PC-3 (cell line): ENCODE results near the gene ZSCAN5A. TPM values are rescaled to one million over a fixed set of nuclear protein-coding genes. Genes with fewer than 3 reads are reported as not detected.

Experiments used
- ATAC-seq: fragments of 200-7000 bp; cut with Tn5 transposase; 2 replicates; pipeline ENCODE4 v1.9.1; 2020; ENCODE audit warnings: mild to moderate bottlenecking, moderate library complexity
- BruUV-seq: library from RNA; stranded (reverse); fragments of 400-500 nt; replicated peaks from 2 replicates; lab custom pipeline; 2021; lab: Mats Ljungman, UMichigan
- CTCF ChIA-PET: fragments of 300-600 bp; sonication (Branson Sonifier 250); formaldehyde crosslinking; loops from one replicate; lab custom pipeline; 2022; ENCODE audit warnings: antibody characterized with exemption; lab: Charles Lee
- POLR2A ChIA-PET: fragments of 300-600 bp; sonication (Branson Sonifier 250); formaldehyde crosslinking; loops from one replicate; lab custom pipeline; 2022; ENCODE audit warnings: antibody characterized with exemption; ENCODE audit not compliant: unreplicated experiment; lab: Charles Lee
- DNase-seq: peaks from one replicate; pipeline ENCODE4 v3.0.0-alpha.2; 2015
- H2AFZ ChIP-seq: fragments of 300-600 bp; sonication (generic); 2 replicates; pipeline ENCODE4 v1.6.0; 2016; ENCODE audit warnings: antibody characterized with exemption, low read length
- H3F3A ChIP-seq: fragments of 300-600 bp; sonication (generic); one replicate; pipeline ENCODE4 v1.6.0; 2017; ENCODE audit warnings: antibody characterized with exemption, low read length, control low read depth, mild to moderate bottlenecking; ENCODE audit not compliant: unreplicated experiment
- H3K27ac ChIP-seq: fragments of 300-600 bp; sonication (generic); 2 replicates; pipeline ENCODE4 v1.5.1; 2016; ENCODE audit warnings: mild to moderate bottlenecking, low read length
- H3K27me3 ChIP-seq: fragments of 300-600 bp; sonication (generic); 2 replicates; pipeline ENCODE4 v1.6.1; 2016; ENCODE audit warnings: low read length, mixed read lengths
- H3K36me3 ChIP-seq: fragments of 300-600 bp; sonication (generic); 2 replicates; pipeline ENCODE4 v1.6.1; 2016; ENCODE audit warnings: low read depth, mixed run types, low read length, mixed read lengths
- H3K4me1 ChIP-seq: fragments of 300-600 bp; sonication (generic); 2 replicates; pipeline ENCODE4 v1.5.1; 2016; ENCODE audit warnings: low read length; ENCODE audit not compliant: insufficient read depth
- H3K4me2 ChIP-seq: fragments of 300-600 bp; sonication (generic); 2 replicates; pipeline ENCODE4 v1.6.0; 2016; ENCODE audit warnings: low read length
- H3K4me3 ChIP-seq: fragments of 300-600 bp; sonication (generic); 2 replicates; pipeline ENCODE4 v1.5.1; 2016; ENCODE audit warnings: mild to moderate bottlenecking, low read length, mixed read lengths
- H3K79me2 ChIP-seq: fragments of 300-600 bp; sonication (generic); 2 replicates; pipeline ENCODE4 v1.6.1; 2017; ENCODE audit warnings: low read length, mixed read lengths
- H3K9ac ChIP-seq: fragments of 300-600 bp; sonication (generic); 2 replicates; pipeline ENCODE4 v1.6.0; 2016; ENCODE audit warnings: mild to moderate bottlenecking, low read length
- H3K9me2 ChIP-seq: fragments of 300-600 bp; sonication (generic); replicated peaks from 2 replicates; pipeline ENCODE4 v1.6.1; 2016; ENCODE audit warnings: mixed run types, low read length, mixed read lengths
- H3K9me3 ChIP-seq: fragments of 300-600 bp; sonication (generic); 2 replicates; pipeline ENCODE4 v1.6.1; 2016; ENCODE audit warnings: low read length, mixed read lengths
- H4K20me1 ChIP-seq: fragments of 300-600 bp; sonication (generic); 2 replicates; pipeline ENCODE4 v1.6.1; 2016; ENCODE audit warnings: low read length, mixed read lengths
- CTCF ChIP-seq: fragments of 300-600 bp; sonication (generic); conservative IDR thresholded peaks from 2 replicates; pipeline ENCODE4 v1.5.1; 2017; ENCODE audit warnings: antibody characterized with exemption, low read depth, mild to moderate bottlenecking, low read length
- EZH2 ChIP-seq: fragments of 300-600 bp; sonication (generic); IDR thresholded peaks from one replicate; pipeline ENCODE4 v1.6.1; 2017; ENCODE audit warnings: antibody characterized with exemption, mild to moderate bottlenecking, low read length; ENCODE audit not compliant: unreplicated experiment
- EZH2phosphoT487 ChIP-seq: fragments of 300-600 bp; sonication (generic); IDR thresholded peaks from 2 replicates; pipeline ENCODE4 v1.6.1; 2018; ENCODE audit warnings: mild to moderate bottlenecking, antibody characterized with exemption, low read length, borderline replicate concordance
- intact Hi-C: fragments of 100-400 bp; cut with micrococcal nuclease; formaldehyde crosslinking; loops from 2 replicates; pipeline ENCODE4 v1.9.0; 2023
- total RNA-seq: library from RNA; depleted of rRNA; stranded (reverse); fragments of >200 nt; gene quantifications from 2 replicates; pipeline ENCODE4 v1.2.3, GENCODE V29; 2014

The ZSCAN5A gene
- total RNA-seq, 1 experiment from 2014 or later, result 23.7 TPM

GRCh38 chr19:56301155-56301554 is 13.5 kb downstream of the ZSCAN5A start:
- Histone ChIP-seq H3K9me3 (no peaks in the 10 kb centered on the region), H3K27me3 (no peaks in the 10 kb centered on the region), H3K27ac (no peak overlapping the region), H2AFZ (no peak overlapping the region), H3K4me2 (no peak overlapping the region), H4K20me1 (no peaks in the 10 kb centered on the region), H3K9ac (no peak overlapping the region), H3K36me3 (0 out of 2 replicates have a peak, but pooled peaks cover 5% of the 10 kb centered on the region), H3K4me3 (no peak overlapping the region), H3K79me2 (no peaks in the 10 kb centered on the region), H3F3A (no peaks in the 10 kb centered on the region), H3K9me2 (no peaks in the 10 kb centered on the region), H3K4me1 (0 out of 2 replicates have a peak, but pooled peaks cover 8% of the 10 kb centered on the region)
- intact Hi-C loops, result no loop called here
- ChIA-PET POLR2A (no interaction called here), CTCF (no interaction called here)
- ATAC-seq (peak; percentile 31; the same call in 1 of the 2 replicates), DNase-seq (peak; percentile 15)
- BruUV-seq, result no TSS peak
- no peak for TF ChIP-seq EZH2phosphoT487
- TF ChIP-seq EZH2, result no peak
- peak; percentile 26; the same call in 1 of the 2 replicates for TF ChIP-seq CTCF

GRCh38 chr19:56299688-56300087 is 15.0 kb downstream of the ZSCAN5A start:
- no peaks in the 10 kb centered on the region for H3K9me2 ChIP-seq
- no peaks in the 10 kb centered on the region for H4K20me1 ChIP-seq
- H3K4me2 ChIP-seq, result no peak overlapping the region
- ATAC-seq (no peak), DNase-seq (no peak)
- H3K9ac ChIP-seq, result no peak overlapping the region
- H3K27me3 ChIP-seq, result no peaks in the 10 kb centered on the region
- H3K27ac ChIP-seq, result no peak overlapping the region
- no peaks in the 10 kb centered on the region for H3K79me2 ChIP-seq
- intact Hi-C loops, result no loop called here
- no TSS peak for BruUV-seq
- TF ChIP-seq EZH2phosphoT487 (no peak), EZH2 (no peak), CTCF (no peak)
- H3K9me3 ChIP-seq, result no peaks in the 10 kb centered on the region
- ChIA-PET POLR2A (no interaction called here), CTCF (interaction anchor here (0.7 to 0.8 kb wide), 2 partner anchors 10 to 34 kb away, joined by 3 to 4 read pairs; no protein-coding TSS in a partner anchor)
- H2AFZ ChIP-seq, result no peak overlapping the region
- H3F3A ChIP-seq, result no peaks in the 10 kb centered on the region
- H3K4me1 ChIP-seq, result peaks cover 11% of the 10 kb centered on the region; the same call in 1 of the 2 replicates
- no peak overlapping the region for H3K4me3 ChIP-seq
- 0 out of 2 replicates have a peak, but pooled peaks cover 5% of the 10 kb centered on the region for H3K36me3 ChIP-seq

- ATAC-seq, result no peak
- H4K20me1 ChIP-seq, result no peaks in the 10 kb centered on the region
- POLR2A ChIA-PET, result no interaction called here
- H3K36me3 ChIP-seq, result 0 out of 2 replicates have a peak, but pooled peaks cover 6% of the 10 kb centered on the region
- no peak overlapping the region for H2AFZ ChIP-seq
- H3K9ac ChIP-seq, result no peak overlapping the region
- no TSS peak for BruUV-seq
- H3K4me1 ChIP-seq, result peaks cover 17% of the 10 kb centered on the region
- CTCF ChIA-PET, result no interaction called here
- intact Hi-C loops, result no loop called here
- no peak overlapping the region for H3K4me3 ChIP-seq
- DNase-seq, result no peak
- no peaks in the 10 kb centered on the region for H3K79me2 ChIP-seq
- H3K27ac ChIP-seq, result no peak overlapping the region
- H3K27me3 ChIP-seq, result no peaks in the 10 kb centered on the region
- H3K9me2 ChIP-seq, result no peaks in the 10 kb centered on the region
- H3K4me2 ChIP-seq, result no peak overlapping the region
- TF ChIP-seq CTCF (no peak), EZH2 (no peak), EZH2phosphoT487 (no peak)
- no peaks in the 10 kb centered on the region for H3F3A ChIP-seq
- no peaks in the 10 kb centered on the region for H3K9me3 ChIP-seq
Measured at GRCh38 chr19:56297010-56297409, 17.6 kb downstream of the ZSCAN5A start.
